Stimulated activated CD4-positive, alpha-beta T cell treated with anti-CD3 and anti-CD28 coated beads, Interleukin-15, amount 100 ng/mL, for 1 hour (primary cell): Measurements from ENCODE around the gene PYURF.

Source experiments
- DNase-seq, 2 donors: peaks; one replicate each; pipeline ENCODE4 v3.0.0-alpha.2; 2020; ENCODE audit warnings: low read depth in 1 of 2, low spot score in 1 of 2

PYURF gene

DNA sequence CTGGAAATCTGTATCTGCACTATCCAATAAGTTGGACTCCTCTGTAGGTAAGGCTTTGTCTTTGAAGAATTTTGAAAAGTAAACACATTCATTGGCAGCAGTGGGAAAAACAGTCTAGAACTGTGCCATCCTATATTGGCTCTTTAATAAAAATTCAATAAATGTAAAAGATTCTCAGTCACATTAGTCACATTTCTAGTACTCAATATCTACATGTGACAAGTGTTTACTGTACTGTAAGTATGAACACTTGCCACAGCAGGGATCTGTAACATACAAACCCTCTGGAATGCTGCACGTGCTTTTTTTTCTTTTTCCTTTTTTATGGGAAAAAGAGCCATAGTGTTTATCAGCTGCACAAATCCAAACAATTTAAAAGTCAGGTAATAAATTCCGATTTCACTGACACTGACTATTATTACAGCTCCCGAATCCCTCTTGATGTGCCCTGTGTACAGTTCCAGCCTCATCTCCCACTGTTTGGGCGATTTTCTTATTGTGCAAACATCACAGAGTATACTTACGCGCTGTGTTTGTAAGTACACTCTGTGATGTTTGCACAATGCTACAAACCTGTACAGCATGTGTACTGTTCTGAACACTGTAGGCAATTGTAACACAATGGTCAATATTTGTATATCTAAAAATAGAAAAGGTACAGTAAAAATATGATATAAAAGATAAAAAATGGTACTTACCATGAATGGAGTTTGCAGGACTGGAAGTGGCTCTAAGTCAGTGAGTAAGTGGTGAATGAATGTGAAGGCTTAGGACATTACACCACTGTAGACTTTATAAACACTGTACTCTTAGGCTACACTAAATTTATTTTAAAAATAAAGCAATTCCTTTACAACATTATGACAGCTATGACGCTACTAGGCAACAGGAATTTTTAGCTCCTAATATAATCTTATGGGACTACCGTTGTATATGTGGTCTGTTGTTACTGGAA is 8.7 kb downstream of the PYURF start:
- DNase-seq: no peak

- no peak for DNase-seq
Observed at GRCh38 chr4:88511236-88511635, 12.3 kb downstream of the PYURF start.

GRCh38 chr4:88503344-88503743 is 20.2 kb downstream of the PYURF start:
- no peak for DNase-seq

DNA sequence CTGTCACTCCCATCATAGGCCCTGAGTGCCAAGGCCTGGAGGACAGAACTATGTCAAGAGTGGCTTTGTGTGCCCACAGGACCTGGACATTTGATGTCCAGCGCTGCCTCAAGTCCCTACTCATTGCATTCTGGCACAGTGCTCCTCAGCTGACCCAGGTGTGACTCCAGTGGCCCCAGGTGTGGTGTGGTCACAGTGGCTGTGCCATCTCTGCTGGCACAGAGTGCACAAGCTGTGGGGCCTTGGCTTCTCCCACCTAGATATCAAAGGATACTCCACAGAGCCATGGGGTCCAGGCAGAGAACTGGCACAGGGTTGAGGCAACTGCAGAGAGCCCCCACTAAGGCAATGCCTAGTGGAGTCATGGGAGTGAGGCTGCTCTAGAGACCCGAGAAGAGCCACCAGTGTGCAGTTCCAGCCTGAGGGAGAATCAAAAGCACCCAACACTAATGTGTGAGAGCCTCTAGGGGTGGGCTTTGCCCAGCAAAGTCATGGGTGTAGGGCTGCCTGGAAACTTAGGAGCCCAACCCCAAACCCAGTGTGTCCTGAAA is 25.6 kb downstream of the PYURF start:
- DNase-seq: no peak

DNA sequence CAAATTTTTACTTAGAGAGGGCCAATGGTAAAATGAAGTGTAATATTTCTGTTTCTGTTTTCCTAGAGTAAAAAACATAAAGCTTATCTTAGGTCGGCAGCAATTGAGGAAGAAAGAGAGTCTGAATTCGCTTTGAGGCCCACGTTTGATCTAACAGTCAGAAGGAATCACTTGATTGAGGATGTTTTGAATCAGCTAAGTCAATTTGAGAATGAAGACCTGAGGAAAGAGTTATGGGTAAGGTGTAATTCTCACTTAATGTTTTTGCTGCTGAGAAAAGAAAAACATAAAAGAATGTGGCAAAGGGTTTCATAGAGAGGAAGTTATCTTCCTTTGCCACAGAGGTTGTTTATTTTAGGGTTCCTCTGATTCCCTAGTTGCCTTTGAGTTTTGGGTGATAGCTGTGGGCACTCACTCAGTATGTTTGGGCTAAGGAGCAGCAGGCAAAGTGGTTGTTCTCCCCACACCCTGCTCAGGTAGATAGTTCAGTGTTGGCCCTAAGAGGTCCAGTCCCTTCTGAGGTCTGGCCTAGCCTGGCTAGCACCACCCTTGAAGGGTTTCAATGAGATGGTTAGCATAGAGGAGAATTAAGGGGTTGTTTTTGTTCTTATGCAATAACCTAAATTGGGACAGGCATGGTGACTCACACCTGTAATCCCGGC is 34.3 kb downstream of the PYURF start:
- DNase-seq: no peak

GRCh38 chr4:88481537-88481936 is 42.0 kb downstream of the PYURF start:
- DNase-seq: no peak

DNA sequence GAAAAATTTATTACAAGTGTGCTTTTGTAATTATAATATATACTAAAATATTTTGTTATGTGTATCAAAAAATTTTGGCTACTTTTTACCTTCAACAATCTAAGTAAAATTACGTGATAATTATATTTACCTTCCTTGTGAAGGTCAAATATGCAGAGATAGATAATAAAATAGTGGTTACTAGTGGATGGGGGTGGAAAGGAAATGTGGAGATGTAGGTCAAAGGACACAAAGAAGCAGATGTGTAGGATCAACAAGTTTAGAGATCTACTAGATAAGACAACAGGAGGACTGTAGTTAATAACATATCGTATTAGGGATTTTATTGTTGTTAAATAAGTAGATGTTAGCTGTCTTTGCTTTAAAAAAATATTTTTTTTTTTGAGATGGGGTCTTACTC is 45.3 kb downstream of the PYURF start:
- DNase-seq: no peak

- DNase-seq: no peak
Observed at GRCh38 chr4:88477229-88477860, 46.2 kb downstream of the PYURF start.
